ENCODE results near the gene PROC. TPM values are rescaled to one million over a fixed set of nuclear protein-coding genes. Genes with fewer than 3 reads are reported as not detected.

Gene PROC

DNA sequence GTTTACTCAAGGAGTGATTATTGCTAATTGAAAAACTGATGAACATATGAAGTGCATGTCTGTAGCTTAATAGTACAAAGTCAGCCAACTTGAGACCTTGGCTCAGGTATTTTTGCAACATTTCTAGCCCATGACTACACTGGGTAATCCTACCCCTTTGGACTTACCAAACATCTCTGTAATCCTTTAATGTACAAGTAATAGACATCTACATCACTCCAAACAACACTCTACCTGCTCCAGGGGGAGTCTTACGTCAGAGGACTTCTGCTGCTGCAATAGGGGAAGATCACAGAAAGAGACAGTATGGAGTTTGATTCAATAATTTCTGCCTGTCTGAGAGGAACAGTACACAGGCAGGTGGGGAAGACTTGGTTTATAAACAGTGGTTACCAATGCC lies 54.0 kb downstream of the PROC start:
- no peak overlapping the region for H3K18ac ChIP-seq (ENCODE audit: low read depth in 1 of 2, low read length in 2 of 2)
- H3K9ac ChIP-seq (ENCODE audit: low read length): no peak overlapping the region
- H2AFZ ChIP-seq (ENCODE audit: low read depth, low read length): no peak overlapping the region
- no peak overlapping the region for H3K27ac ChIP-seq (ENCODE audit: low read length, poor library complexity, severe bottlenecking)
- no peak overlapping the region for H2BK5ac ChIP-seq (ENCODE audit: low read depth, low read length, poor library complexity, severe bottlenecking)
- H3K4me3 ChIP-seq (ENCODE audit: insufficient read depth in 1 of 2, low read depth in 1 of 2, low read length in 2 of 2): no peak overlapping the region
- peaks cover 16% of the 10 kb centered on the region for H3K9me3 ChIP-seq (ENCODE audit: control insufficient read depth, low read length)
- H2BK15ac ChIP-seq (ENCODE audit: low read depth, poor library complexity, severe bottlenecking): no peak overlapping the region
- no peak overlapping the region for H3K4ac ChIP-seq (ENCODE audit: low read depth in 1 of 2, low read length in 2 of 2)
- H2AK5ac ChIP-seq (ENCODE audit: low read length, severe bottlenecking): no peak overlapping the region
- peaks cover 10 to 13% of the 10 kb centered on the region in 2 experiments for H3K36me3 ChIP-seq (ENCODE audit: control insufficient read depth in 1 of 2, insufficient read depth in 2 of 2, low read depth in 1 of 2, low read length in 2 of 2)
- no peak overlapping the region for H4K91ac ChIP-seq (ENCODE audit: low read length)
- no peak overlapping the region for H3K4me2 ChIP-seq (ENCODE audit: low read length, poor library complexity, severe bottlenecking)
- no peak overlapping the region for H3K14ac ChIP-seq (ENCODE audit: low read length in 2 of 2)
- no CpG with 5 or more reads among the region's 1 CpG for WGBS
- H2BK12ac ChIP-seq (ENCODE audit: low read length in 2 of 2): no peak overlapping the region
- H3K23ac ChIP-seq (ENCODE audit: low read length in 2 of 2): no peak overlapping the region
- peaks cover 4% of the 10 kb centered on the region for H3K79me1 ChIP-seq (replicated peaks; ENCODE audit: low read length, poor library complexity, severe bottlenecking)
- no peak overlapping the region for H2BK120ac ChIP-seq (ENCODE audit: low read depth, low read length)
- no peak overlapping the region for H4K8ac ChIP-seq (ENCODE audit: low read length)
- no peaks in the 10 kb centered on the region for H3K27me3 ChIP-seq (ENCODE audit: control insufficient read depth in 1 of 2, insufficient read depth in 1 of 2, low read length in 2 of 2)
- peaks cover 1% of the 10 kb centered on the region for H3K4me1 ChIP-seq (ENCODE audit: control insufficient read depth, insufficient read depth, low read depth, low read length)
- no peak for DNase-seq

DNA sequence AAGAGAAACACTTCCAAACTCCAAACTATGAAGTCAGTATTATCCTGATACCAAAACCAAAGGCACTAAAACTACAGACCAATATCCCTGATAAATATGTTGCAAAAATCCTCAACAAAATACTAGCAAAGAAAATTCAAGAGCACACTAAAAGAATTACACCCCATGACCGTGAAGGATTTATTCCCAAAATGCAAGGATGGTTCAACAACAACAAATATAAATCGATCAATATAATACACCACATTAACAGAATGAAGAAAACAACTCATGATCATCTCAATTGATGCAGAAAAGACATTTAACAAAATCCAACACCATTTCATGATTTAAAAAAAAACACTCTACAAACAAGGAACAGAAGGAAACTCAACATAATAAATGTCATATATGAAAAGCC lies 57.6 kb downstream of the PROC start:
- Histone ChIP-seq H3K18ac (ENCODE audit: low read depth in 1 of 2, low read length in 2 of 2) (no peak overlapping the region), H2BK15ac (ENCODE audit: low read depth, poor library complexity, severe bottlenecking) (no peak overlapping the region), H4K91ac (ENCODE audit: low read length) (no peak overlapping the region), H2AFZ (ENCODE audit: low read depth, low read length) (no peak overlapping the region), H3K4ac (ENCODE audit: low read depth in 1 of 2, low read length in 2 of 2) (no peak overlapping the region), H2AK5ac (ENCODE audit: low read length, severe bottlenecking) (no peak overlapping the region), H3K36me3 (ENCODE audit: control insufficient read depth in 1 of 2, insufficient read depth in 2 of 2, low read depth in 1 of 2, low read length in 2 of 2) (peaks cover 6 to 11% of the 10 kb centered on the region in 2 experiments), H3K27me3 (ENCODE audit: control insufficient read depth in 1 of 2, insufficient read depth in 1 of 2, low read length in 2 of 2) (no peaks in the 10 kb centered on the region), H3K14ac (ENCODE audit: low read length in 2 of 2) (no peak overlapping the region), H2BK120ac (ENCODE audit: low read depth, low read length) (no peak overlapping the region), H3K9ac (ENCODE audit: low read length) (no peak overlapping the region), H3K27ac (ENCODE audit: low read length, poor library complexity, severe bottlenecking) (no peak overlapping the region), H3K79me1 (replicated peaks; ENCODE audit: low read length, poor library complexity, severe bottlenecking) (peaks cover 6% of the 10 kb centered on the region), H2BK12ac (ENCODE audit: low read length in 2 of 2) (no peak overlapping the region), H3K4me3 (ENCODE audit: insufficient read depth in 1 of 2, low read depth in 1 of 2, low read length in 2 of 2) (no peak overlapping the region), H3K23ac (ENCODE audit: low read length in 2 of 2) (no peak overlapping the region), H4K8ac (ENCODE audit: low read length) (no peak overlapping the region), H3K9me3 (ENCODE audit: control insufficient read depth, low read length) (peaks cover 16% of the 10 kb centered on the region), H3K4me2 (ENCODE audit: low read length, poor library complexity, severe bottlenecking) (no peak overlapping the region), H2BK5ac (ENCODE audit: low read depth, low read length, poor library complexity, severe bottlenecking) (no peak overlapping the region), H3K4me1 (ENCODE audit: control insufficient read depth, insufficient read depth, low read depth, low read length) (peaks cover 1% of the 10 kb centered on the region)
- WGBS: 95% methylated on average over 2 of the region's 2 CpGs
- no peak for DNase-seq

Small RNA genes within 50 kb of the gene (small RNA-seq; reads per million reads assigned to genes)
- gene MIR4783 (ENCODE audit: low read depth) (0.86 reads per million), gene RNU4-48P (ENCODE audit: low read depth) (not detected)
